HepG2 (cell line): ENCODE data around the gene MTRF1. TPM values are rescaled to one million over a fixed set of nuclear protein-coding genes. Genes with fewer than 3 reads are reported as not detected.

Source experiments
- ATAC-seq: fragments of 200-7000 bp; cut with Tn5 transposase; 3 replicates; pipeline ENCODE4 v1.9.1; 2020; ENCODE audit warnings: mild to moderate bottlenecking, moderate library complexity
- BruUV-seq: library from RNA; stranded (reverse); fragments of 400-500 nt; replicated peaks from 2 replicates; lab custom pipeline; 2021; lab: Mats Ljungman, UMichigan
- CTCF ChIA-PET: fragments of 300-600 bp; formaldehyde crosslinking; extraction: SDS; loops from one replicate; lab custom pipeline; 2021; ENCODE audit warnings: low total read pairs, inconsistent platforms, low intra/inter-chr PET ratio; lab: Yijun Ruan, JAX
- POLR2A ChIA-PET: fragments of 350-600 bp; sonication (Branson Sonifier 250); formaldehyde crosslinking; loops from one replicate; lab custom pipeline; 2020; ENCODE audit warnings: antibody characterized with exemption, inconsistent platforms; lab: Yijun Ruan, JAX
- DNase-seq: peaks from one replicate; pipeline ENCODE4 v3.0.0-alpha.2; 2015; ENCODE audit warnings: low spot score
- FAIRE-seq: peaks from 3 replicates; lab custom pipeline; 2011; peaks lifted over from hg19 to GRCh38; lab: Jason Lieb, UNC
- H2AFZ ChIP-seq: one replicate; pipeline ENCODE4 v1.6.1; 2011; ENCODE audit warnings: low read length, inconsistent platforms
- H3K27ac ChIP-seq: fragments of 300-600 bp; 3 replicates; pipeline ENCODE4 v1.8.0; 2011; ENCODE audit warnings: mixed run types, mild to moderate bottlenecking, mixed read lengths, low read length, inconsistent platforms; ENCODE audit not compliant: insufficient read depth; ENCODE audit errors: extremely low read length
- H3K27me3 ChIP-seq, 2 experiments: fragments of 200-600 bp in 1 of 2; 2 replicates in 1 of 2; 3 replicates in 1 of 2; pipeline versions ENCODE4 v1.6.0 to v1.8.0; 2011; ENCODE audit warnings: low read length in 2 of 2, mild to moderate bottlenecking in 2 of 2, moderate library complexity in 2 of 2, inconsistent platforms in 1 of 2; ENCODE audit not compliant: insufficient read depth in 2 of 2, control insufficient read depth in 1 of 2
- H3K36me3 ChIP-seq, 2 experiments: fragments of 200-600 bp in 1 of 2; replicated peaks in 1 of 2; 2 replicates in 1 of 2; 3 replicates in 1 of 2; pipeline versions ENCODE4 v1.5.1 to v1.8.0; 2011; ENCODE audit warnings: low read length in 2 of 2, inconsistent platforms in 1 of 2; ENCODE audit not compliant: insufficient read depth in 2 of 2, control insufficient read depth in 1 of 2
- H3K4me1 ChIP-seq: 2 replicates; pipeline ENCODE4 v1.5.1; 2012; ENCODE audit warnings: low read length, inconsistent platforms; ENCODE audit not compliant: insufficient read depth
- H3K4me2 ChIP-seq: 2 replicates; pipeline ENCODE4 v1.6.0; 2011; ENCODE audit warnings: low read depth, low read length, inconsistent platforms
- H3K4me3 ChIP-seq, 3 experiments: fragments of 200-600 bp in 1 of 3; sonication (generic), shearing (Covaris generic) in 1 of 3; replicated peaks in 1 of 3; 2 replicates each; pipeline ENCODE4 v1.5.1; 2011 to 2016; ENCODE audit warnings: low read length in 3 of 3, inconsistent platforms in 2 of 3, low read depth in 2 of 3, mild to moderate bottlenecking in 2 of 3, control low read depth in 1 of 3, mixed read lengths in 1 of 3; ENCODE audit not compliant: insufficient read depth in 1 of 3
- H3K79me2 ChIP-seq: one replicate; pipeline ENCODE4 v1.6.1; 2011; ENCODE audit warnings: low read length, inconsistent platforms; ENCODE audit not compliant: insufficient read depth
- H3K9ac ChIP-seq: 2 replicates; pipeline ENCODE4 v1.6.0; 2011; ENCODE audit warnings: mild to moderate bottlenecking, low read depth, low read length, inconsistent platforms; ENCODE audit not compliant: insufficient read depth
- H3K9me3 ChIP-seq: 2 replicates; pipeline ENCODE4 v1.5.1; 2012; ENCODE audit warnings: mild to moderate bottlenecking, low read length
- H4K20me1 ChIP-seq: 2 replicates; pipeline ENCODE4 v1.6.0; 2011; ENCODE audit warnings: inconsistent platforms, mild to moderate bottlenecking, low read length, moderate library complexity; ENCODE audit not compliant: insufficient read depth
- MATR3 ChIP-seq: sonication (generic); formaldehyde crosslinking; IDR thresholded peaks from 2 replicates; pipeline ENCODE4 v1.4.0; 2020; ENCODE audit warnings: missing genetic modification reagents
- NCOA5 ChIP-seq: sonication (generic); formaldehyde crosslinking; IDR thresholded peaks from 2 replicates; pipeline ENCODE4 v1.4.0; 2020; ENCODE audit warnings: missing genetic modification reagents
- NFYC ChIP-seq: IDR thresholded peaks from 2 replicates; pipeline ENCODE4 v1.6.1; 2016; ENCODE audit warnings: missing genetic modification reagents, missing compliant biosample characterization
- RXRB ChIP-seq: IDR thresholded peaks from 2 replicates; pipeline ENCODE4 v1.6.1; 2016; ENCODE audit warnings: borderline replicate concordance, missing genetic modification reagents, missing compliant biosample characterization
- SMAD1 ChIP-seq: sonication (generic); formaldehyde crosslinking; IDR thresholded peaks from 2 replicates; pipeline ENCODE4 v1.4.0; 2020; ENCODE audit warnings: missing genetic modification reagents, low read depth, mild to moderate bottlenecking, borderline replicate concordance
- SSRP1 ChIP-seq: IDR thresholded peaks from 2 replicates; pipeline ENCODE4 v1.6.1; 2016; ENCODE audit warnings: control low read depth
- ZBTB7B ChIP-seq: sonication (generic); formaldehyde crosslinking; IDR thresholded peaks from 2 replicates; pipeline ENCODE4 v1.4.0; 2020; ENCODE audit warnings: missing genetic modification reagents
- ZMYM4 ChIP-seq: sonication (generic); formaldehyde crosslinking; IDR thresholded peaks from 2 replicates; pipeline ENCODE4 v1.8.1; 2023; ENCODE audit warnings: mild to moderate bottlenecking, missing genetic modification reagents
- ZNF781 ChIP-seq: sonication (generic); formaldehyde crosslinking; IDR thresholded peaks from 2 replicates; pipeline ENCODE4 v1.5.1; 2020; ENCODE audit warnings: borderline replicate concordance, mild to moderate bottlenecking, missing genetic modification reagents; ENCODE audit errors: not compliant biosample characterization
- ZSCAN30 ChIP-seq: sonication (generic); formaldehyde crosslinking; IDR thresholded peaks from 2 replicates; pipeline ENCODE4 v1.5.0; 2020; ENCODE audit warnings: mild to moderate bottlenecking, missing genetic modification reagents
- in situ Hi-C: cut with HindIII; loops from 2 replicates; pipeline ENCODE4 v1.10.0; 2017; ENCODE audit warnings: low pct_unique_long_range_greater_than_20kb; ENCODE audit not compliant: extremely low pct_ligation_motif_present
- intact Hi-C: fragments of 100-400 bp; cut with micrococcal nuclease; formaldehyde crosslinking; loops from one replicate; pipeline ENCODE4 v1.10.0; 2022; ENCODE audit not compliant: unreplicated experiment
- polyA plus RNA-seq, 8 experiments: library from polyadenylated mRNA; depleted of rRNA in 3 of 8; stranded (reverse) in 7 of 8; unstranded in 1 of 8; fragments of >200 nt; fragmentation: Illumina TruSeq in 4 of 8; extraction: Trizol in 4 of 8; gene quantifications; 2 replicates each; pipeline versions ENCODE4 v1.2.1 to v1.2.3, GENCODE V29; 2011 to 2016; ENCODE audit warnings: low read depth in 4 of 8, missing spikeins in 1 of 8, mixed read lengths in 1 of 8; ENCODE audit not compliant: insufficient read depth in 1 of 8
- total RNA-seq, 5 experiments: library from RNA; depleted of rRNA; stranded (reverse); fragments of >200 nt; fragmentation: Illumina TruSeq; extraction: Trizol; gene quantifications; 2 replicates each; pipeline ENCODE4 v1.2.3, GENCODE V29; 2016; ENCODE audit warnings: low read depth in 1 of 5
- TF ChIP-seq, protein P1 (sequence below): sonication (generic); formaldehyde crosslinking; conservative IDR thresholded peaks from 2 replicates; pipeline ENCODE4 v1.8.1; 2023; ENCODE audit warnings: missing genetic modification reagents
- TF ChIP-seq, protein P2 (sequence below): sonication (generic); formaldehyde crosslinking; IDR thresholded peaks from 2 replicates; pipeline ENCODE4 v1.9.0; 2021; ENCODE audit warnings: missing genetic modification reagents, mild to moderate bottlenecking, borderline replicate concordance
- TF ChIP-seq, protein P3 (sequence below): sonication (generic); formaldehyde crosslinking; IDR thresholded peaks from 2 replicates; pipeline ENCODE4 v1.4.0; 2020; ENCODE audit warnings: missing genetic modification reagents
- TF ChIP-seq, protein P4 (sequence below): sonication (generic); formaldehyde crosslinking; IDR thresholded peaks from 2 replicates; pipeline ENCODE4 v1.9.0; 2021; ENCODE audit warnings: missing genetic modification reagents, borderline replicate concordance
- TF ChIP-seq, protein P5 (sequence below): sonication (generic); formaldehyde crosslinking; IDR thresholded peaks from 2 replicates; pipeline ENCODE4 v1.5.0; 2020; ENCODE audit warnings: mild to moderate bottlenecking, low read depth, missing genetic modification reagents, borderline replicate concordance

MTRF1 gene
- total and polyA plus RNA-seq, 2 of the 13 experiments (the other 11 are each of a cell fraction or from before 2014, with no cell fraction given), result 21.6 to 27.2 TPM

DNA sequence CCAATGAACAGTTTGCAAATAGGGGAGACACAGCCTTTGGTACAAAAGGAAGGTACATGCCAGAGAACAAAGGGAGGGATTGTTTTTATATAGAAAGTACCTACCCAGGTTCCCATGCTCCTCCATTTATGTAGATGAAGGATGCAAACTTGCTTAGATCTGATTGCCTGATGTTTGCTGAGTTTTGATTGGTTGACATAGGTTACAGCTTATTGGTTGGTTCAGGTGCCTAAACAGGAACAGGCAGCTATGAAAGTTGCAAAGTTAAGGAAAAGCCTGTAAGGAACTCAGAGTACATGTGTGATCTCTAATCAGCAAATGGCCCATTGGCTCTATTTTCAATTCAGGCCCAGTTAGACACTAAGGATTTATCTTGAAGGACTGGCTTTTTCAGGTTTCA is 41.2 kb upstream of the MTRF1 start:
- Histone ChIP-seq H3K4me2 (no peak overlapping the region), H3K27me3 (no peaks in the 10 kb centered on the region; a peak in 1 of 5 replicates), H4K20me1 (no peaks in the 10 kb centered on the region), H3K4me3 (no peak overlapping the region), H2AFZ (no peak overlapping the region), H3K9ac (no peak overlapping the region), H3K36me3 (no peaks in the 10 kb centered on the region), H3K9me3 (no peaks in the 10 kb centered on the region), H3K79me2 (no peaks in the 10 kb centered on the region), H3K4me1 (peaks cover 31% of the 10 kb centered on the region), H3K27ac (no peak overlapping the region)
- DNase-seq, result no peak
- no peak for FAIRE-seq
- BruUV-seq, result no TSS peak
- TF ChIP-seq NFYC (no peak), ZBTB7B (CRISPR knock-in tag) (no peak), ZSCAN30 (CRISPR knock-in tag) (no peak), RXRB (CRISPR knock-in tag) (no peak), MATR3 (CRISPR knock-in tag) (no peak), ZNF781 (CRISPR knock-in tag) (no peak), SMAD1 (CRISPR knock-in tag) (no peak), ZMYM4 (CRISPR knock-in tag) (no peak), SSRP1 (CRISPR knock-in tag) (no peak), NCOA5 (CRISPR knock-in tag) (no peak)
- TF ChIP-seq, protein P1, sequence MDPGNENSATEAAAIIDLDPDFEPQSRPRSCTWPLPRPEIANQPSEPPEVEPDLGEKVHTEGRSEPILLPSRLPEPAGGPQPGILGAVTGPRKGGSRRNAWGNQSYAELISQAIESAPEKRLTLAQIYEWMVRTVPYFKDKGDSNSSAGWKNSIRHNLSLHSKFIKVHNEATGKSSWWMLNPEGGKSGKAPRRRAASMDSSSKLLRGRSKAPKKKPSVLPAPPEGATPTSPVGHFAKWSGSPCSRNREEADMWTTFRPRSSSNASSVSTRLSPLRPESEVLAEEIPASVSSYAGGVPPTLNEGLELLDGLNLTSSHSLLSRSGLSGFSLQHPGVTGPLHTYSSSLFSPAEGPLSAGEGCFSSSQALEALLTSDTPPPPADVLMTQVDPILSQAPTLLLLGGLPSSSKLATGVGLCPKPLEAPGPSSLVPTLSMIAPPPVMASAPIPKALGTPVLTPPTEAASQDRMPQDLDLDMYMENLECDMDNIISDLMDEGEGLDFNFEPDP (CRISPR knock-in tag), result no peak
- TF ChIP-seq, protein P2, sequence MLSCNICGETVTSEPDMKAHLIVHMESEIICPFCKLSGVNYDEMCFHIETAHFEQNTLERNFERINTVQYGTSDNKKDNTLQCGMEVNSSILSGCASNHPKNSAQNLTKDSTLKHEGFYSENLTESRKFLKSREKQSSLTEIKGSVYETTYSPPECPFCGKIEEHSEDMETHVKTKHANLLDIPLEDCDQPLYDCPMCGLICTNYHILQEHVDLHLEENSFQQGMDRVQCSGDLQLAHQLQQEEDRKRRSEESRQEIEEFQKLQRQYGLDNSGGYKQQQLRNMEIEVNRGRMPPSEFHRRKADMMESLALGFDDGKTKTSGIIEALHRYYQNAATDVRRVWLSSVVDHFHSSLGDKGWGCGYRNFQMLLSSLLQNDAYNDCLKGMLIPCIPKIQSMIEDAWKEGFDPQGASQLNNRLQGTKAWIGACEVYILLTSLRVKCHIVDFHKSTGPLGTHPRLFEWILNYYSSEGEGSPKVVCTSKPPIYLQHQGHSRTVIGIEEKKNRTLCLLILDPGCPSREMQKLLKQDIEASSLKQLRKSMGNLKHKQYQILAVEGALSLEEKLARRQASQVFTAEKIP (CRISPR knock-in tag), result no peak
- TF ChIP-seq, protein P3, sequence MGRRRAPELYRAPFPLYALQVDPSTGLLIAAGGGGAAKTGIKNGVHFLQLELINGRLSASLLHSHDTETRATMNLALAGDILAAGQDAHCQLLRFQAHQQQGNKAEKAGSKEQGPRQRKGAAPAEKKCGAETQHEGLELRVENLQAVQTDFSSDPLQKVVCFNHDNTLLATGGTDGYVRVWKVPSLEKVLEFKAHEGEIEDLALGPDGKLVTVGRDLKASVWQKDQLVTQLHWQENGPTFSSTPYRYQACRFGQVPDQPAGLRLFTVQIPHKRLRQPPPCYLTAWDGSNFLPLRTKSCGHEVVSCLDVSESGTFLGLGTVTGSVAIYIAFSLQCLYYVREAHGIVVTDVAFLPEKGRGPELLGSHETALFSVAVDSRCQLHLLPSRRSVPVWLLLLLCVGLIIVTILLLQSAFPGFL, result no peak
- TF ChIP-seq, protein P4, sequence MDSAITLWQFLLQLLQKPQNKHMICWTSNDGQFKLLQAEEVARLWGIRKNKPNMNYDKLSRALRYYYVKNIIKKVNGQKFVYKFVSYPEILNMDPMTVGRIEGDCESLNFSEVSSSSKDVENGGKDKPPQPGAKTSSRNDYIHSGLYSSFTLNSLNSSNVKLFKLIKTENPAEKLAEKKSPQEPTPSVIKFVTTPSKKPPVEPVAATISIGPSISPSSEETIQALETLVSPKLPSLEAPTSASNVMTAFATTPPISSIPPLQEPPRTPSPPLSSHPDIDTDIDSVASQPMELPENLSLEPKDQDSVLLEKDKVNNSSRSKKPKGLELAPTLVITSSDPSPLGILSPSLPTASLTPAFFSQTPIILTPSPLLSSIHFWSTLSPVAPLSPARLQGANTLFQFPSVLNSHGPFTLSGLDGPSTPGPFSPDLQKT (CRISPR knock-in tag), result no peak
- TF ChIP-seq, protein P5, sequence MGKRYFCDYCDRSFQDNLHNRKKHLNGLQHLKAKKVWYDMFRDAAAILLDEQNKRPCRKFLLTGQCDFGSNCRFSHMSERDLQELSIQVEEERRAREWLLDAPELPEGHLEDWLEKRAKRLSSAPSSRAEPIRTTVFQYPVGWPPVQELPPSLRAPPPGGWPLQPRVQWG (CRISPR knock-in tag), result no peak
- CTCF ChIA-PET, result no interaction called here
- POLR2A ChIA-PET, result no interaction called here
- in situ Hi-C loops, result no loop called here
- intact Hi-C loops, result no loop called here
- ATAC-seq, result no peak
